ENCODE results near the gene MPZL3. TPM values are rescaled to one million over a fixed set of nuclear protein-coding genes. Genes with fewer than 3 reads are reported as not detected.
A peak's percentile ranks its signal among the peaks of the same experiment; 100 is the strongest.

Gene MPZL3
- total RNA-seq, 1 experiment from 2014 or later = 2.2 TPM

DNA sequence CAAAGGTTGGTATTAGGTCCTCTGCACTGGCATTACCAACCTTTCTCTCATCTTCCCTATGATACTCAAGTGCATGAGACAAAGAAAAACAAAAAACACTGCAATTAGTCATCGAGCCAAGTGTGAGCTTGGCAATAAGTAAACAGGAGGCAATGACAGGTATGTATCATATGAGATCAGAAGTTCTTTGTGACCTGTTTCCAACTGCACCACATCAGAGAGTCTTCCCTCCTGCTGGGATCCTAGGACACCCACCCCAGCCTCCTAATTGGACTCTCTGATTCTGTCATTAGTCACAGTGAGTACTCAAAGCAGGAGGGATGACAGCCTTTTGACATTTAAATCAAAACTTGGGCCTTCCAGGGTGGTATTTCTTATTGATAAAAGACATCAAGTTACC is 19.5 kb downstream of the MPZL3 start:
- no peak for DNase-seq (ENCODE audit: low read depth)

DNA sequence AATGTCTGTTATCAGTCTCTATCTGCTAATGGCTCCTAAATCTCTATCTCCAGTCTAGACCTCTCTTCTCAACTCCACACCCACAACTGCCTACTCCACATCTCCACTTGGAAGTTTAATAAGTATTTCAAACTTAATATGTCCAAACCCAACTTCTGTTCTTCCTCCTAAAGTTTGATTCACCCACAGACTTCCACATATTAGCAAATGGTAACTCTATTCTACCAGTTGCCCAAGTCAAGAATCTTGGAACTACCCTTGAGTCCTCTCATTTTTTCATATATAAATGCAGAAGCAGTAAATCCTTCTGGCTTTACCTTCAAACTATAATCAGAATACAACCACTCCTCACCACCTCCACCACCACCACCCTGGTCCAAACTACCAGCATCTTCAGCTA is 20.7 kb downstream of the MPZL3 start:
- DNase-seq (ENCODE audit: low read depth) = no peak

DNA sequence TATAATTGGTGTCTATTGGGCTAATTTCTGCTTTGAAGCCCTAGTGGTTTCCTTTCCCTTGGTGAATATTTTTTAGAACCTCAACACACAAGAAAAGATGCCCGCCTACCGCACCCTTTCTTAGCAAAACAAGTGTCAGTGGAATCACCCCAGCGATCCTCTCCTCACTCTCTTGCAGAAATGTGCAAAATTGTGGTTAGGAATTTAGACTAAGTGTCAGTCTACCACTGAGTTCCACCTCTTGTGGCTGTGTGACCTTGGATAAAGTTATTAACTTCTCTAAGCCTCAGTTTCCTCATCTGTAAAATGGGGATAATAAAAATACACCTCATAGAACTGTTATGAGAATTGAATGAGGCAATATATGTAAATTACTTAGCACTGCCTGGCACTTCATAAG is 22.1 kb downstream of the MPZL3 start:
- no peak for DNase-seq (ENCODE audit: low read depth)

DNA sequence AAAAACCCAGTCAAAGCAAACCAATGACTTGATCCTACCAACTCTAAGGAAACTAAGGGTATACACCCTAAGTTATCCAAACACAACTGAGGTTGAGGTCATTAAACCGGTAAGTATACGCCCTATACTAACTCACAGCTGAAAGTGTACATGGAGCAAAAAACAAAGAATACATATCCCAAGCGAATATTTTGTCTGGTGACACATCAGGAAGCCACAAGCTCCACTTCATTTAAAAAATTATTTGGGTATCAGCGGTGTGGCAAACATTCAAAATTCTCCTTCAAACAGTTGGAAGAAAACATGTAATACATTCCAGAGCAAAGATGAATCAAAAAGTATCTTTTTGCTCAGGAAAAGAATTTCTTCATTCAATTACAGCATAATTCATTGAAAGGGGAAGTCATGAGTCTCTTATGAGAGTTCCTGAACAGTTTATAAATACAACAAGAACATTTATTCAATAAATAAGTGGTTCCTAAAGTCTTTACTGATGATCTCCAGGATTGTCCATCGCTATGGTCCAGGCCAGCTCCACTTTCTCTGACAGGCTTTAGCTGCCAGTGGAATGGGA is 22.8 kb downstream of the MPZL3 start:
- DNase-seq (ENCODE audit: low read depth) = no peak

DNA sequence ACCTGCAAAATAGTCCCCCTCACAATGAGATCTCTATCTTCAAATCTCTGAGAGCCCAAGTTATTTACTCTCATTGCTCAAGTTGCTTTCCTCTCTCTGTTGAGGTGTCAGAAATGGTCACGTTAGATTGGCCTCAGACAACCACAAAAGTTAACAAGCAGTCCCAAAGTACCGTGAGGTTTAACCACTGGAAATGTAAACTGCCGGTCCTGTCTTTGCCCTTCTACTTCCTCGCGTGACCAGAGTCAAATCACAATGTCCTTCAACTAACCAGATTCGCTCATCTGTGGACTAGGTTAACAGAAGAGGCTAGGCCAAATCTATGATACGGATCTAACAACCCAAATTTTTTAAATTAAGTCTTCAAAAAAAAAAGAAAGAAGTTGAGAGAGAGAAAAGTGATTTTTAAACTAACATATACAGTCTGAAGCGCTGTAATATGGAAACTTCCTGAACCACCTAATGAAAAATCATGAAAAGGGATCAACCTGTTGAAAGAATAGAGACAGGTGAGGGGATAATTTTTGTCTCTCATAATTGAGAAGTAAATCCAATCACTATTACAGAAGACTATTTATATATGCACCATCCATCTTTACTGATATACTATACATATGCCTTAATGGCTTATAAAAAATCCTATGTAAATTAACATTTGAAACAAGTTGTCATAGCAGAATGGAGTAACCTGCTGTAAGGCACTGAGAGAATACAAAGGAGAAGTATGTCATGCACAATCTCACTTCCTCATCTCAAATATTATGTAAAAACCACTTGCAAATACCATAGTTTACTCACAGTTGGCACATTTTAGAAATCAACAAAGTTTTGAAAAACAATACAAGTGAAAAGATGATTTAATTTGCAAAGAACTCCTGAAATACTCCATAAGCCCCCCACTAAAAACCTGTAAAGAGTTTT is 24.0 kb downstream of the MPZL3 start:
- DNase-seq (ENCODE audit: low read depth) = no peak

DNA sequence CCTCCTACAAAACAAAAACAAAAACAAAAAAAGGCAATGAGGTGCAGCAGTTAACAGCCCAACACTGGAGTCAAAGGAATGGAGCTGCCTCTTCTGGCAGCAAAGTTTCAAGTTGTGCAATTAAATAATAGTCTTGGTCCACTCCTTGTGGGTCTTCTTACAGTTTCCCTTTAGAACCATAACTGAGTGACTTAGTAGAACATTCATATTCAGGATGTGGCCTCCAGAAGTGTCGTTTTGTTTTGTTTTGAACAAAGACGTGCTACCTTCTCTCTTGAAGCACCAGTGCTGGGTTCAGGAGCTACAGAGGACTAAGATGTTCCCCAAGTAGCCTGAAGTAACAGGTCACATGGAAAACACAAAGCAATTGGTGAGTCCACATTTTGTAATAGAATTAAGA is 25.4 kb downstream of the MPZL3 start:
- no peak for DNase-seq (ENCODE audit: low read depth)

DNA sequence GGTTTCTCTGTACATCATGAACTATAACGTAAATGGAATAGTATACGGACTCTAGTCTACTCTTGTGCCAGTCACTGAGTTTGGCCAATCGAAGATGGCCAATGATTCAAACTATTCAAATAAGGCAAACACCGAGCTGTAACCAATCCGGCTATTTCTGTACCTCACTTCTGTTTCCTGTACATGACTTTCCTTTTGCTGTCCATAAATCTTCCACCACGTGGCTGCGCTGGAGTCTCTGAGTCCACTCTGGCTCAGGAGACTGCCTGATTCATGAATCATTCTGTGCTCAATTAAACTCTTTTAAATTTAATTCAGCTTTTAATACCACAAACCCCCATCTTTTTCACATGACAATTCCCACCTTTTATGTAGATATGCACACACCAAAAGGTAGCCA is 25.9 kb downstream of the MPZL3 start:
- DNase-seq (ENCODE audit: low read depth) = peak; percentile 54

DNA sequence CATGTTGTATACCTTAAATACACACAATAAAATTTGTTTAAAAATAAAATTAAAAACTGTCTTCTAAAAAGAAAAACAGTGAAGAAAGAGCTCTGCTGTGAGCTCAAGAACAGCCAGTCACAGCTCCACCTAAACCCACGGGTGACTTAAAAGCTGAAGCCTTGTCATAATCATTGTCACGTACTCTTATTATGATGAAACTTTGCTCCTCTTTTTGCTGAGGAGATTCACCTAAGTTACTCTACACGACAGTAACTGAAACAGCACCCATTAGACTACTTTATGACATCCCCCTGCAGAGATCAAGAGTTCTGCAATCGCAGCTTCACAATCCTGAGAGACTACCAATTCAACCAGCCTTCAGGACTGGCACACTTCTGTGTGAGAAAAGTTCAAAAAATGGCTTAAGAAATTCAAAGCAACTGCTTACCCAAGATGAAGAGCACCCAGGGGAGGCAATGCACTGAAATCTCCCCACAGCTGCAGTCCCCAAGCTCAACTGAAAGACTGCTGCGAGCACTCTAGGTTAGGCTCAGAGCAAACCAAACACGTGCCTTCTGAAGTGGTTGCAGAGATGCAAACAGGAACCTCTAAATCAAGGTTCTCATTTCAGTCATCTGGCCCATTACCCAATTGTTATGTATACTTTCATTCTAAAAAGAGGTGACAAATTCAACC is 27.5 kb downstream of the MPZL3 start, which contains the start of gene JAML:
Gene JAML (minus strand): TSS at position 501 of the 678 bp plus-strand sequence. CDS start 10,145 bp downstream, outside the sequence.
- no peak for DNase-seq (ENCODE audit: low read depth)

DNA sequence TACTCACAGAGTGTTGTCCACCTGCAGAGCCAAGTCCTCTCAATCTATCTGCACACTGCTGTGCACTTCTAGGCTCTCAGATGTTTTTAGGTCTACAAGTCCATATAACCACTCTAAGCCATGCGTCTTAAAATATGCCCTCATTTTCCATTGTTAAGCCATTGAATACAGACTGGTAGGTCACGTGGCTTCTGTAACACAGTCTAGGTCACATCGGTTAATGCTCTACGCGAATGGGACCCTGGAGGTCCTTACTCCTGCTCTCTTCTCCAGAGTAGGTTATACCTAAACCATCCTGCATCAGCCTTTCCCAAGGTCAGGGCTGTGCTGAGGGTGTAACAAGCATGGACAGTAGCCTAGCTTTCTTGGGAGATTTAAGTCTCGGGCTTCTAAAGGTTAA is 28.2 kb downstream of the MPZL3 start:
- DNase-seq (ENCODE audit: low read depth) = no peak

DNA sequence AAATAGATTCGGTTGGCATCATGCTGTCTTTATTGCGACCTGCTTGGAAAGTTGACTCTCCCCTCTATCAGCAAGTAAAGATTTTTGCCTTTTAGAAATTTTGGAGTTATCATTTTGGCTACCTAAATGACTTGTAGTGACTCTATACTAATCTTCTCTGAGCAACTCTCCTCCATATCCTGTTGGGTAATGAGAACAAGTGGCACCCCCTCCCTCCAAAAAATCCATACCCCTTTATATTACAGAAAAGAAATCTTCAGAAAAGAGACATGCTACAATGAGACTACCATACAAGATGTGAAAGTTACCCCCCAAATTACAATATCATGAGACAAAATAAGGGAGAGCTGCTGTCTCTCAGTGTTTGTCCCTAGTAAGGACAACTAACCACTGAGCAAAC is 28.6 kb downstream of the MPZL3 start:
- no peak for DNase-seq (ENCODE audit: low read depth)

DNA sequence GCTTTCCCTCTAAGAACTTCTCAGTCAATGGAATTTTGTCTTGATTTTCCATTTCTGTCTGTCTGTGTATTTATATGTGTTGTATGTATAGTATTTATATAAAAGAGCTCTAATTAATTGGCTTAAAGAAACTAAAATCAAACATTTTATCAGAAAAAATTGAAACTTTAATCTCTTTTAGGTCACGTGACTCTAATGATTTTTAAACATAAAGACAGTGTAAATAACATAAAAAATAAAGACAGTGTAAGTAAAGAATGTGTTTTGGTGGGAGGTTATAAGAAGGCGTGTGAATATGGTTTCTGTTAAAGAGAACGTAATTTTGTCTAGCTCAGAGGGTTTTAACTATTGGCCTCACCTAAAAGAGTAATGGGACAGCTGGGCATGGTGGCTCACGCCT is 29.7 kb downstream of the MPZL3 start:
- DNase-seq (ENCODE audit: low read depth) = no peak

DNA sequence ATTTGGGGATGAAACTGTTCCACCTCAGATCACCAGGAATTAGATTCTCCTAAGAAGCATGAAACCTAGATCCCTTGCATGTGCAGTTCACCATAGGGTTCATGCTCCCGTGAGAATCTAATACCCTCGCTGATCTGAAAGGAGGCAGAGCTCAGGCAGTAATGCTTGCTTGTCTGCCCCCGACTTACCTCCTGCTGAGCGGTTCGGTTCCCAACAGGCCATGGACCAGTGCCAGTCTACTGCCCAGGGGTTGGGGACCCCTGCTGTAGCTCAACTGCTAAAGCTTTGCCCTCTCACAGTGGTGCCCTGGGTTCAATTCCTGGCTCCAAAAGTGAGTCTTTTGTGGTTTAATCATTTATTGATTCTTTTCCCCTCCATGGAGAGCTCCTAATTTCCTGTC is 30.7 kb downstream of the MPZL3 start:
- no peak for DNase-seq (ENCODE audit: low read depth)

DNA sequence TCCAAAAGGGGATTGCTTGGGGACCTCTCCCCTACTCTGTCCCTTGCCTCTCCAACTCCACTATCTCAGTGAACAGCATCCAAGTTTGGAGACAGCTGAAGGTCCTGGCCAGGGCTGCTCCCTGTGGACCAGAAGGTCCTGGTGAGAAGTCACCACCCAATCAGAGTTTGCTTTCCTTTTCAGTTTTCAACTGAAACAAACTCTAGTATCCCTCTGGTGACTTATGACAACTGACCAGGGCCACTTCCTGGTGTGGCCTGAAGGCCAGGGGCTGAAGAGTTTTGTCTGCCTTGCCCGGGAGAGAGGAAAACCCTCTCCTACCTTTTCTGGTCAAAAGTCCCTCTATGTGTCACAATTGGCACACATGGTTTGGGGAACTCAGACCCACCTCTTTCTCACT is 32.4 kb downstream of the MPZL3 start:
- no peak for DNase-seq (ENCODE audit: low read depth)

DNA sequence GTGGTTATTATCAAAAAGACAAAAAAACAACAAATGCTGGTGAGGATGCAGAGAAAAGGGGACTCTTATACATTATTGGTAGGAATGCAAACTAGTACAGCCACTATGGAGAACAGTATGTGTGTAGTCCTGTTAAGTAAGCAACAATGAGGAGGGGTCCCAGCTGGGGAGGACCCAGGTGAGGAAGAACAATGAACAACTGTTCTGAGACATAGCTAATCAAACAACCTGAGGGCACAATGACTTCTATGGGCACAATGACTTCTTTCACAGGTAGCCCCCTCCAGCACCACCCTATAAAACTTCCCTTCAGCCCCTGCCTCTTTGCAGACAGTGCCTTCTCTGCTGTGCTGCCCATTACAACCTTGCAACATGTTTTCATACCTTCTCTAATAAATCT is 32.9 kb downstream of the MPZL3 start:
- no peak for DNase-seq (ENCODE audit: low read depth)

DNA sequence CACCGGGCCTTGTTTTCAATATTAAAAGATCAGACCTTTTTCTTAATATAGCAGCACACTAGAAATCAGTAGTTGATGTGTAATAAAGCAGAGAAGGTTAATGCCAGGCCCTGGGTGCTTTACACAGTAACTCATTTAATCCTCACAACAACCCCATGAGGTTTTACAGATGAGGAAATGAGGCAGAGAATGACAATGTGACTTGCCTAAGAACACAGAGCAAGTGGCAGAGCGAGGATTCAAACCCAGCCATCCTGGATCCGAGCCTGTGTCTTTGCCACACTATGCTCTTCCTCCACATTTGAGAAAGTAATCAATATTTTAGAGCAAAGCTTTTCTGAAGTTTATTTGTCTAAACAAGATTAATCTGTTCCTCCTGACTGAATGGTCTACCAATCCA is 34.6 kb downstream of the MPZL3 start:
- no peak for DNase-seq (ENCODE audit: low read depth)

DNA sequence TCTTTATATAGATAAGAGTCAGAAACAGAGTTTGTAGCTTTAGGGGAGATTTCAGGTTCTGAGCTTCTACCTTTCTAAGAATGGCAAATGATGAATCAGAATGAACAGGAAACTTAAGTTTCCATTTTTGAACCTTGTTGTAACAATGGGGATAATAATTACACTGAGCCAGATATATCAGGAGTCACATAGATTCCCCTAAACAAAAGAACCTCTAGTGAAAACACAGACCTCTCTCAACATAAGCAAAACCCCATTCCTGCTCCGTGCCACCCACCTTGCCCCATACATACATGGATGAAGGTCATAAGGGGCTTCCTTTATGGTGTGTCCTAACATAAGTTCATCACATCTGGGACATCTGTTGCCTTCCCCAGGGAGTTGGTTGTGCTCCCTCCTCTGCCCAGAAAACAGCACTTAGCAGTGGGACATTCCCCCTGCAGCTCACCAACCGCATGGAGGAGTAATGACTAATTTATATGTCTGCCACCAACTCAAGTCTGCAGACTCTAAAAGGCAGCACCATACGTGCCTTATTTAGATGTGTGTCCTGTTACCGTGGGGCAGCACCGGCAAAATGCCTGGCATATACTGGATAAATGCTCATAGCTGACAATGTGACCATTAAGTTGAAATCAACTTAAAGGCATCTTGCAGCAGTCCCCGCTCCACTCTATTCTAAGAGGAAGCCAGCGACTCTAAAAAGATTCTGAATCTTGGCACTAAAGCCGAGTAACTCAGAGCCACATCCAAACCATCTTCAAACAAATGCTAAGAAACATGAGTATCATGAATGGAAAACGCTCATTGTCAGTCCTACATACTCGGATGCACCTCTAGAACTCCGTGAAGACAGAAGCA is 35.3 kb downstream of the MPZL3 start:
- DNase-seq (ENCODE audit: low read depth) = no peak

DNA sequence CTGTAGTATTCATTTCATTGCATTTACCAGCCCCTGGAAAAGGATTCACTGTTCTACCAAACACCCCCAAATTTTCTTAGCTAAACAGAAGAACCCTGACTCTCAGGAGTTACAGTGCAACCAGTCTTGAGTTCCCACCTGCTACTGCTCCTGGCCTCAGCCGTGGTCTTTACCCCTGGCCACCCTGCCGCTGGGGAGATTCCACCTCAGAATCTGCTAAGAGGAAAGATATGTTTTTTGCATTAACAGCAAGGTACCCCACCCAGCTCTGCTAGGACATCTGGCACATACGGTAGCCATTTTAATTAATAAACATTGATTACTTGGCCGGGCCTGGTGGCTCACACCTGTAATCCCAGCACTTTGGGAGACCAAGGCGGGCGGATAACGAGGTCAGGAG is 36.4 kb downstream of the MPZL3 start:
- no peak for DNase-seq (ENCODE audit: low read depth)

DNA sequence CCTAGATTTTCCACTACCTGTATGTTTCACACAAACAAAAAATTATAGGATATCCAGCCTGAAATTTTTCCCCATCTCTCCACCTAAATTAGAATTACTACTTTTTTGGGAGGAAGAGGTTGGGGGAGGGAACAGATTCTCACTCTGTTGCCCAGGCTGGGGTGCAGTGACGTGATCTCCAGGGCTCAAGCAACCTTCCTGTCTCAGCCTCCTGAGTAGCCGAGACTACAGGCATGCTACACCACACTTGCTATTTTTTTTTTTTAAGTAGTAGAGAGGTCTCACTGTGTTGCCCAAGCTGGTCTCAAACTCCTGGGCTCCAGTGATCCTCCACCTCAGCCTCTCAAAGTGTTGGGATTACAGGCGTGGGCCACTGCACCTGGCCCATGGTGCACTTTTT is 36.9 kb downstream of the MPZL3 start:
- no peak for DNase-seq (ENCODE audit: low read depth)

DNA sequence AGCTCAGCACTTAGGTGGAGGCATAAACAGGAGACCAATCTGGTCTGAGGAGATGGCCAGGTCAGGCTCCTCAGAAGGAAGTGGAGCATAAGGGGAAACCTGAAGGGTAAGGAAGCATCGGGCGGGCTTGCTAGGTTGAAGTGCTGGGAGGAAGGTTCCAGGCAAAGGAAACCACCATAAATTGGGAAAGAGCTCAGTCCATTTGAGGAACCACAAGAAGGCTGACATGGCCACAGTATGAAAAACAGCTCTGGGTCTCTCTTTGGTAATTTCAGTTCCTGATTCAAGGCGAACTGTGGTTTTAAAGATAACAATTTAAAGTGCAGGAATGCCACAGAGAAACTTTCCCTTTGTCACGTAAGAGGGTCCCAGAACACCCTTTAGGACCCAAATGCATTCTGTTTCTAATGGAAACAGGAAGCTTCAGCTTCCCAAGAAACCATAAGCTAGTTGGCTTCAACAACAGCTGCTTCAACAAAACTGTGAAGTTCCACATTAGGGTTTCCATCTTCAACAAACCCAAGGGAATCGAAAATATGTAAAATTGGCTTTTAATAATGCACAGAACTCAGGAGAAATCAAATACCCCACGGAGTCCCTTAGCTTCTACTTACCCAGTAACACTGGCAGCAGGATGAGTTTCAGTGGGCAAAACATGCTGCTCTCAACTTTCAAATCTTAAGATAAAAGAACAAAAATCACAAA is 37.8 kb downstream of the MPZL3 start:
- DNase-seq (ENCODE audit: low read depth) = no peak

DNA sequence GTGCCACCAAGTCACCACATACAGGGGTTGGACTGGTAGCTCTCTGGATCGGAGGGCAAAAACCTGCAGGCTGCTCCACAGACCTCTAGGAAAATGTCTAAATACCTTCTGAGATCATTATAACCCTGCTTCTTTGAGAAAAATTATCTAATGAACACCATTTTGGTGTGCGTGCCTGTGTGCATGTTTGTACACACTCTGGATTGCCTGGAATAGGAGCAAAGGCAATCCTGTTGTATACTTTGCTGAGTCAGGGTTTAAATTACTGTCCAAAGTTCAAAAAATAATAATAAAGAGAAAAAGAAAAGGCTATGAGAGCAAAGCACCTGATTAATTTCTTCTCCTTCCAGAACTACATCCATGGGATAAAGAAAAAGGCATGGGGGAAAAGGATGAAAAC is 38.4 kb downstream of the MPZL3 start:
- DNase-seq (ENCODE audit: low read depth) = no peak

DNA sequence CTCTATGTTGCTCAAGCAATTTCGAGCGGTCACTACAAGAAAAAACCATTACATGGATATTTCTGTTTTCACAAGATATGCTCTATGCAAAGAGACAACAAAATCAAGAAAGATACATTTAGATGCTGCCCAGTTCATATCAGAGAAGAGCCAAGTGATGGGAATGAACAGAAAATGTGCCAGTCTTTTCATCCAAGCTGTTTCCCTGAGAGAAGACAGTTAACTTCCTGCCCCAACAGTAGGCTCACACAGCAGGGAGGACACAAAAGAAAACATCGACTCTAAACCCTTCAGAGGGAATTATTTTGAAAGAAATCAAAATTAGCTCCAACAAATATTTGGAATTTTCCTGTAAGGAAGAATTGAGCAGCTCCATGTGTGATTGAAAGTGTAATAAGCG is 39.0 kb downstream of the MPZL3 start:
- DNase-seq (ENCODE audit: low read depth) = no peak

Data from HT1080 (cell line).